AG09309 (cell line): ENCODE data around the gene TTC27.

Experiments used
- DNase-seq: peaks from one replicate; pipeline ENCODE4 v3.0.0-alpha.2; 2010; ENCODE audit warnings: low read depth
- H3K4me3 ChIP-seq: 2 replicates; pipeline ENCODE4 v1.5.1; 2011; ENCODE audit warnings: mild to moderate bottlenecking, low read depth, low read length, moderate library complexity; ENCODE audit not compliant: control insufficient read depth
- CTCF ChIP-seq: IDR thresholded peaks from 2 replicates; pipeline ENCODE4 v1.5.1; 2011; ENCODE audit warnings: mild to moderate bottlenecking, low read depth, low read length, inconsistent platforms; ENCODE audit not compliant: insufficient read depth, control insufficient read depth; ENCODE audit errors: missing control alignments

Gene TTC27

GRCh38 chr2:32824070-32824809 is 196.4 kb downstream of the TTC27 start:
- no peak for DNase-seq
- H3K4me3 ChIP-seq: no peak overlapping the region
- no peak for TF ChIP-seq CTCF

GRCh38 chr2:32825291-32825712 is 197.5 kb downstream of the TTC27 start:
- no peak for DNase-seq
- no peak for TF ChIP-seq CTCF
- H3K4me3 ChIP-seq: no peak overlapping the region

GRCh38 chr2:32830196-32830595 is 202.3 kb downstream of the TTC27 start:
- no peak for TF ChIP-seq CTCF
- H3K4me3 ChIP-seq: no peak overlapping the region
- DNase-seq: no peak

GRCh38 chr2:32832821-32833220 is 205.0 kb downstream of the TTC27 start:
- no peak for TF ChIP-seq CTCF
- no peak overlapping the region for H3K4me3 ChIP-seq
- no peak for DNase-seq

GRCh38 chr2:32833709-32834108 is 205.9 kb downstream of the TTC27 start:
- no peak for DNase-seq
- no peak overlapping the region for H3K4me3 ChIP-seq
- no peak for TF ChIP-seq CTCF

GRCh38 chr2:32835148-32835547 is 207.3 kb downstream of the TTC27 start:
- TF ChIP-seq CTCF: no peak
- DNase-seq: no peak
- no peak overlapping the region for H3K4me3 ChIP-seq
